ENCODE results near the gene ACO1.
A peak's percentile ranks its signal among the peaks of the same experiment; 100 is the strongest.
"Not testable (repeated sequence)": the region's sequence is repeated elsewhere in the genome, so short reads cannot be mapped to it uniquely, and the experiment has no call there.

ACO1 gene

GRCh38 chr9:32384364-32385151 lies at the start of gene ACO1:
Gene ACO1, plus strand, starts transcription at chr9:32384643. Its CDS starts 20,864 bp downstream, at chr9:32405507.
- peak; percentile 83 for DNase-seq

GRCh38 chr9:32334916-32335895 lies 49.2 kb upstream of the ACO1 start:
- no peak for DNase-seq

GRCh38 chr9:32339424-32339823 lies 45.0 kb upstream of the ACO1 start:
- DNase-seq = no peak

GRCh38 chr9:32340361-32340760 lies 44.1 kb upstream of the ACO1 start:
- no peak for DNase-seq

GRCh38 chr9:32344551-32345182 lies 39.8 kb upstream of the ACO1 start:
- DNase-seq = no peak

- no peak for DNase-seq
Observed at GRCh38 chr9:32345243-32345642, 39.2 kb upstream of the ACO1 start.

- no peak for DNase-seq
Observed at GRCh38 chr9:32347571-32347970, 36.9 kb upstream of the ACO1 start.

- DNase-seq = no peak
Observed at GRCh38 chr9:32348106-32348695, 36.2 kb upstream of the ACO1 start.

- DNase-seq = no peak
Observed at GRCh38 chr9:32349013-32349412, 35.4 kb upstream of the ACO1 start.

- DNase-seq = no peak
Observed at GRCh38 chr9:32350682-32351081, 33.8 kb upstream of the ACO1 start.

GRCh38 chr9:32351845-32352244 lies 32.6 kb upstream of the ACO1 start:
- DNase-seq = no peak

GRCh38 chr9:32353476-32353875 lies 31.0 kb upstream of the ACO1 start:
- DNase-seq = not testable (repeated sequence)

GRCh38 chr9:32359452-32359851 lies 25.0 kb upstream of the ACO1 start:
- DNase-seq = no peak

GRCh38 chr9:32360983-32361673 lies 23.3 kb upstream of the ACO1 start:
- no peak for DNase-seq

- no peak for DNase-seq
Observed at GRCh38 chr9:32371279-32371678, 13.2 kb upstream of the ACO1 start.

- no peak for DNase-seq
Observed at GRCh38 chr9:32371679-32372078, 12.8 kb upstream of the ACO1 start.

GRCh38 chr9:32376285-32376684 lies 8.2 kb upstream of the ACO1 start:
- DNase-seq = no peak

- peak; percentile 71 for DNase-seq
Observed at GRCh38 chr9:32378496-32378895, 5.9 kb upstream of the ACO1 start.

- peak; percentile 76 for DNase-seq
Observed at GRCh38 chr9:32378993-32379729, 5.3 kb upstream of the ACO1 start.

GRCh38 chr9:32380944-32381343 lies 3.5 kb upstream of the ACO1 start:
- DNase-seq = no peak

- DNase-seq = no peak
Observed at GRCh38 chr9:32382565-32383320, 1.7 kb upstream of the ACO1 start.

Measured in activated CD4-positive, alpha-beta T cell treated with anti-CD3 and anti-CD28 coated beads, Interleukin-2, amount 50 U/mL, for 16 hours (primary cell).